T-helper 22 cell (primary cell): ENCODE data around the gene JOSD1.

Source experiments
- DNase-seq: peaks from one replicate; pipeline ENCODE4 v3.0.0-alpha.2; 2020; ENCODE audit warnings: low read depth

JOSD1 gene

GRCh38 chr22:38700789-38701628 is at the start of gene JOSD1:
TSS of gene JOSD1 (minus strand) at chr22:38700943. CDS start at chr22:38699987, 956 bp downstream.
- peak; percentile 97 for DNase-seq

GRCh38 chr22:38750104-38750503 is 49.4 kb upstream of the JOSD1 start:
- no peak for DNase-seq

- no peak for DNase-seq
Measured at GRCh38 chr22:38748487-38749136, 47.9 kb upstream of the JOSD1 start.

GRCh38 chr22:38745676-38746460 is 45.1 kb upstream of the JOSD1 start:
- DNase-seq: no peak

GRCh38 chr22:38744981-38745380 is 44.2 kb upstream of the JOSD1 start:
- DNase-seq: no peak

- DNase-seq: no peak
Measured at GRCh38 chr22:38742176-38742942, 41.6 kb upstream of the JOSD1 start.

GRCh38 chr22:38741576-38741975 is 40.8 kb upstream of the JOSD1 start:
- no peak for DNase-seq

GRCh38 chr22:38741166-38741565 is 40.4 kb upstream of the JOSD1 start:
- no peak for DNase-seq

GRCh38 chr22:38740754-38741153 is 40.0 kb upstream of the JOSD1 start:
- DNase-seq: no peak

GRCh38 chr22:38740116-38740723 is 39.5 kb upstream of the JOSD1 start:
- DNase-seq: no peak

GRCh38 chr22:38739300-38740055 is 38.7 kb upstream of the JOSD1 start:
- no peak for DNase-seq

GRCh38 chr22:38738475-38739070 is 37.8 kb upstream of the JOSD1 start:
- DNase-seq: no peak

GRCh38 chr22:38737302-38738060 is 36.7 kb upstream of the JOSD1 start:
- DNase-seq: no peak

GRCh38 chr22:38736257-38736570 is 35.5 kb upstream of the JOSD1 start:
- no peak for DNase-seq

GRCh38 chr22:38735465-38736256 is 34.9 kb upstream of the JOSD1 start:
- no peak for DNase-seq

- no peak for DNase-seq
Measured at GRCh38 chr22:38735126-38735464, 34.4 kb upstream of the JOSD1 start.

- DNase-seq: no peak
Measured at GRCh38 chr22:38734421-38735100, 33.8 kb upstream of the JOSD1 start.

GRCh38 chr22:38733724-38734381 is 33.1 kb upstream of the JOSD1 start:
- no peak for DNase-seq
